Peyer's patch (tissue), 4 donors: Measurements from ENCODE around the gene HPF1. TPM values are rescaled to one million over a fixed set of nuclear protein-coding genes. Genes with fewer than 3 reads are reported as not detected.
A peak's percentile ranks its signal among the peaks of the same experiment; 100 is the strongest.
"Not testable (repeated sequence)": the region's sequence is repeated elsewhere in the genome, so short reads cannot be mapped to it uniquely, and the experiment has no call there.

ENCODE experiments used
- DNase-seq, 3 donors: peaks; one replicate each; pipeline ENCODE4 v3.0.0-alpha.2; 2017 to 2019
- H3K27ac ChIP-seq, 4 donors: fragments of 200-600 bp; sonication (generic); one replicate each; pipeline ENCODE4 v1.5.1; 2016 to 2019
- H3K27me3 ChIP-seq, 2 donors: fragments of 200-600 bp; sonication (generic); one replicate each; pipeline ENCODE4 v1.5.1; 2019
- H3K36me3 ChIP-seq, 3 donors: fragments of 200-600 bp; sonication (generic); one replicate each; pipeline ENCODE4 v1.5.1; 2016 to 2019
- H3K4me1 ChIP-seq, 4 donors: fragments of 200-600 bp; sonication (generic); one replicate each; pipeline ENCODE4 v1.5.1; 2016 to 2019
- H3K4me3 ChIP-seq, 4 donors: fragments of 200-600 bp; sonication (generic); 1 replicate in 3 of 4; 2 replicates in 1 of 4; pipeline ENCODE4 v1.5.1; 2016 to 2019; ENCODE audit warnings: mild to moderate bottlenecking in 1 of 4
- H3K9me3 ChIP-seq, 4 donors: fragments of 200-600 bp; sonication (generic); one replicate each; pipeline ENCODE4 v1.5.1; 2016 to 2019; ENCODE audit warnings: mild to moderate bottlenecking in 1 of 4
- POLR2A ChIP-seq, 2 donors: fragments of 450-650 bp; IDR thresholded peaks; one replicate each; pipeline ENCODE4 v1.5.1; 2017; ENCODE audit warnings: antibody characterized with exemption in 2 of 2, mild to moderate bottlenecking in 2 of 2, moderate library complexity in 2 of 2
- total RNA-seq, 4 donors: library from RNA; depleted of rRNA; stranded (reverse); fragments of >200 nt; gene quantifications; one replicate each; pipeline ENCODE4 v1.1.0, GENCODE V29; 2016
- TF ChIP-seq, protein P1 (sequence below), 6 experiments: fragments of 450-650 bp in 4 of 6; fragments of 200-600 bp in 2 of 6; sonication (generic) in 1 of 6; IDR thresholded peaks; one replicate each; pipeline ENCODE4 v1.5.1; 2017 to 2019; ENCODE audit warnings: antibody characterized with exemption in 6 of 6, mild to moderate bottlenecking in 3 of 6, moderate library complexity in 1 of 6

HPF1 gene
- 10 to 100 TPM in 2 of 4 donors, 1 to 10 TPM in 2; 7.1 to 55.3 (median 13.5) TPM for total RNA-seq

- DNase-seq, result peak; percentile 96 to 98 (median 97)
- peak in 1 of 2 donors; percentile 19 for TF ChIP-seq POLR2A (IDR thresholded peaks at IDR 0.05)
- TF ChIP-seq, protein P1, sequence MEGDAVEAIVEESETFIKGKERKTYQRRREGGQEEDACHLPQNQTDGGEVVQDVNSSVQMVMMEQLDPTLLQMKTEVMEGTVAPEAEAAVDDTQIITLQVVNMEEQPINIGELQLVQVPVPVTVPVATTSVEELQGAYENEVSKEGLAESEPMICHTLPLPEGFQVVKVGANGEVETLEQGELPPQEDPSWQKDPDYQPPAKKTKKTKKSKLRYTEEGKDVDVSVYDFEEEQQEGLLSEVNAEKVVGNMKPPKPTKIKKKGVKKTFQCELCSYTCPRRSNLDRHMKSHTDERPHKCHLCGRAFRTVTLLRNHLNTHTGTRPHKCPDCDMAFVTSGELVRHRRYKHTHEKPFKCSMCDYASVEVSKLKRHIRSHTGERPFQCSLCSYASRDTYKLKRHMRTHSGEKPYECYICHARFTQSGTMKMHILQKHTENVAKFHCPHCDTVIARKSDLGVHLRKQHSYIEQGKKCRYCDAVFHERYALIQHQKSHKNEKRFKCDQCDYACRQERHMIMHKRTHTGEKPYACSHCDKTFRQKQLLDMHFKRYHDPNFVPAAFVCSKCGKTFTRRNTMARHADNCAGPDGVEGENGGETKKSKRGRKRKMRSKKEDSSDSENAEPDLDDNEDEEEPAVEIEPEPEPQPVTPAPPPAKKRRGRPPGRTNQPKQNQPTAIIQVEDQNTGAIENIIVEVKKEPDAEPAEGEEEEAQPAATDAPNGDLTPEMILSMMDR (IDR thresholded peaks at IDR 0.05), result no peak
Observed at GRCh38 chr4:169757575-169758184, at the start of gene HPF1. HPF1 (minus strand) TSS chr4:169757944; CDS start chr4:169757877, 67 bp downstream.

DNA sequence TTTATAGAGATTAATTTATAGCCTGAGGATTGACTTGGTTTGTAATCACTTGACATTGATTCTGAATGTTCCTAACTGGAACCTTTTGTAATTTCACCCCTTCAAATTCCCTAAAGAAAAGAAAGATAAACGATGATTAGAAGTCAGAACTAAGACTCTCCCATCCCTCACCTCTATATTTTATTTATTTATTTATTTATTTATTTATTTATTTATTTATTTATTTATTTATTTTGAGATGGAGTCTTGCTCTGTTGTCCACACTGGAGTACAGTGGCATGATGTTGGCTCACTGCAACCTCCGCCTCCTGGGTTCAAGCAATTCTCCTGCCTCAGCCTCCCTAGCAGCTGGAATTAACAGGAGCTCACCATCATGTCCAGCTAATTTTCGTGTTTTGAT is 49.0 kb upstream of the HPF1 start:
- not testable (repeated sequence) for H3K4me1 ChIP-seq, H3K4me3 ChIP-seq, H3K27ac ChIP-seq, H3K27me3 ChIP-seq, H3K9me3 ChIP-seq, DNase-seq, H3K36me3 ChIP-seq

More at GRCh38 chr4:169757575-169758184, at the start of gene HPF1:
- H3K27me3 ChIP-seq, result no peaks in the 10 kb centered on the region
- peaks cover 0 to 18% (median 6%) of the 10 kb centered on the region in 4 donors for H3K4me1 ChIP-seq
- no peaks in the 10 kb centered on the region for H3K9me3 ChIP-seq
- H3K36me3 ChIP-seq, result peaks cover 0 to 4% (median 0%) of the 10 kb centered on the region in 3 donors
- peak within 1 kb of the TSS; percentile 65 to 96 (median 74) for H3K4me3 ChIP-seq
- H3K27ac ChIP-seq, result peak within 1 kb of the TSS; percentile 37 to 74 (median 62)

GRCh38 chr4:169803413-169803812 is 45.7 kb upstream of the HPF1 start:
- TF ChIP-seq, protein P1 (IDR thresholded peaks at IDR 0.05), result no peak
- no peak for TF ChIP-seq POLR2A (IDR thresholded peaks at IDR 0.05)
- H3K27me3 ChIP-seq, result no peaks in the 10 kb centered on the region
- no peaks in the 10 kb centered on the region for H3K4me1 ChIP-seq
- no peaks in the 10 kb centered on the region for H3K9me3 ChIP-seq
- H3K4me3 ChIP-seq, result no peak overlapping the region
- H3K27ac ChIP-seq, result no peak overlapping the region
- DNase-seq, result no peak
- no peaks in the 10 kb centered on the region for H3K36me3 ChIP-seq

DNA sequence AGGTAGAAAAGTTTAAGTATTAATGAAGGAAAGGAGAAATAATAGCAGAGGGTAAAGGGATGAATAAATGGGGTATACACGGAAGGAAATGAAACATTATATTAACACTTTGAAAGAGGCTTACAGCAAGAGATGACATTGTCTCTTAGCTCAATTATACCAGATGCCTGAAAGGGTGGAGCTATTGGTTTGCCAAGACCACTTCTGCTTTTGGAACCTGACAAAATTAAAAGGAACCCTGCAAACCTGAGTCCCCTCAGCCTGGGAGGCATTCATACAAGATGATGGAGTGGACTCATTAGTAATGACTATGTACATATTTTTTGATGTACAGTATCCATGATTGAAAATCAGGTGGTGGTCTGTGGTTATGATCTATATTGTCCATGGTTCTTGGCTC is 45.1 kb upstream of the HPF1 start:
- DNase-seq, result no peak
- no peaks in the 10 kb centered on the region for H3K9me3 ChIP-seq
- no peak overlapping the region for H3K4me3 ChIP-seq
- H3K27ac ChIP-seq, result no peak overlapping the region
- TF ChIP-seq POLR2A (IDR thresholded peaks at IDR 0.05), result no peak
- TF ChIP-seq, protein P1 (IDR thresholded peaks at IDR 0.05), result no peak
- H3K36me3 ChIP-seq, result no peaks in the 10 kb centered on the region
- H3K27me3 ChIP-seq, result no peaks in the 10 kb centered on the region
- no peaks in the 10 kb centered on the region for H3K4me1 ChIP-seq

GRCh38 chr4:169800541-169800940 is 42.8 kb upstream of the HPF1 start:
- Histone ChIP-seq H3K9me3 (no peaks in the 10 kb centered on the region), H3K36me3 (no peaks in the 10 kb centered on the region), H3K27ac (no peak overlapping the region), H3K4me1 (no peaks in the 10 kb centered on the region), H3K4me3 (no peak overlapping the region), H3K27me3 (no peaks in the 10 kb centered on the region)
- no peak for TF ChIP-seq POLR2A (IDR thresholded peaks at IDR 0.05)
- TF ChIP-seq, protein P1 (IDR thresholded peaks at IDR 0.05), result no peak
- no peak for DNase-seq

GRCh38 chr4:169799260-169799659 is 41.5 kb upstream of the HPF1 start:
- no peak overlapping the region for H3K27ac ChIP-seq
- no peaks in the 10 kb centered on the region for H3K36me3 ChIP-seq
- TF ChIP-seq, protein P1 (IDR thresholded peaks at IDR 0.05), result no peak
- no peak for TF ChIP-seq POLR2A (IDR thresholded peaks at IDR 0.05)
- no peaks in the 10 kb centered on the region for H3K27me3 ChIP-seq
- DNase-seq, result no peak
- H3K9me3 ChIP-seq, result no peaks in the 10 kb centered on the region
- no peak overlapping the region for H3K4me3 ChIP-seq
- no peaks in the 10 kb centered on the region for H3K4me1 ChIP-seq
